ENCODE results near the gene KCNB1. TPM values are rescaled to one million over a fixed set of nuclear protein-coding genes. Genes with fewer than 3 reads are reported as not detected.

The KCNB1 gene
- total RNA-seq, 1 donor, result under 0.01 TPM

- H2AFZ ChIP-seq (ENCODE audit: low read length), result no peak overlapping the region
- no peak for TF ChIP-seq CTCF (IDR thresholded peaks at IDR 0.05; ENCODE audit: extremely low read depth, low read depth, low read length)
- H3K36me3 ChIP-seq (ENCODE audit: insufficient read depth, low read length), result no peaks in the 10 kb centered on the region
- no peak overlapping the region for H3K4me2 ChIP-seq (ENCODE audit: insufficient read depth, low read length)
- no peaks in the 10 kb centered on the region for H3K79me2 ChIP-seq (ENCODE audit: insufficient read depth, low read length)
- no peak for DNase-seq (ENCODE audit: insufficient read length, low spot score, missing footprints)
- no peak overlapping the region for H3K27ac ChIP-seq (ENCODE audit: low read depth, low read length)
- no peak overlapping the region for H3K4me3 ChIP-seq (ENCODE audit: insufficient read depth, low read length)
- no peaks in the 10 kb centered on the region for H4K20me1 ChIP-seq (ENCODE audit: insufficient read depth, low read length)
- H3K9me3 ChIP-seq (ENCODE audit: low read depth, low read length), result no peaks in the 10 kb centered on the region
- H3K4me1 ChIP-seq (ENCODE audit: insufficient read depth, low read length), result no peaks in the 10 kb centered on the region
- peaks cover 71% of the 10 kb centered on the region for H3K27me3 ChIP-seq (ENCODE audit: insufficient read depth, low read length)
These were observed 113.9 kb downstream of the KCNB1 start for GRCh38 chr20:49368596-49368995.

GRCh38 chr20:49367113-49367512 lies 115.4 kb downstream of the KCNB1 start:
- Histone ChIP-seq H3K4me2 (ENCODE audit: insufficient read depth, low read length) (no peak overlapping the region), H3K79me2 (ENCODE audit: insufficient read depth, low read length) (no peaks in the 10 kb centered on the region), H4K20me1 (ENCODE audit: insufficient read depth, low read length) (no peaks in the 10 kb centered on the region), H3K36me3 (ENCODE audit: insufficient read depth, low read length) (no peaks in the 10 kb centered on the region), H3K4me1 (ENCODE audit: insufficient read depth, low read length) (no peaks in the 10 kb centered on the region), H3K27ac (ENCODE audit: low read depth, low read length) (no peak overlapping the region), H3K27me3 (ENCODE audit: insufficient read depth, low read length) (peaks cover 72% of the 10 kb centered on the region), H3K9me3 (ENCODE audit: low read depth, low read length) (no peaks in the 10 kb centered on the region), H2AFZ (ENCODE audit: low read length) (no peak overlapping the region), H3K4me3 (ENCODE audit: insufficient read depth, low read length) (no peak overlapping the region)
- DNase-seq (ENCODE audit: insufficient read length, low spot score, missing footprints), result no peak
- TF ChIP-seq CTCF (IDR thresholded peaks at IDR 0.05; ENCODE audit: extremely low read depth, low read depth, low read length), result no peak

GRCh38 chr20:49366687-49367086 lies 115.8 kb downstream of the KCNB1 start:
- no peak for DNase-seq (ENCODE audit: insufficient read length, low spot score, missing footprints)
- Histone ChIP-seq H3K4me1 (ENCODE audit: insufficient read depth, low read length) (no peaks in the 10 kb centered on the region), H3K9me3 (ENCODE audit: low read depth, low read length) (no peaks in the 10 kb centered on the region)

More at GRCh38 chr20:49366687-49367086, 115.8 kb downstream of the KCNB1 start:
- Histone ChIP-seq H3K36me3 (ENCODE audit: insufficient read depth, low read length) (no peaks in the 10 kb centered on the region), H3K79me2 (ENCODE audit: insufficient read depth, low read length) (no peaks in the 10 kb centered on the region), H3K27me3 (ENCODE audit: insufficient read depth, low read length) (peaks cover 72% of the 10 kb centered on the region), H2AFZ (ENCODE audit: low read length) (no peak overlapping the region), H4K20me1 (ENCODE audit: insufficient read depth, low read length) (no peaks in the 10 kb centered on the region), H3K4me3 (ENCODE audit: insufficient read depth, low read length) (no peak overlapping the region), H3K27ac (ENCODE audit: low read depth, low read length) (no peak overlapping the region), H3K4me2 (ENCODE audit: insufficient read depth, low read length) (no peak overlapping the region)
- TF ChIP-seq CTCF (IDR thresholded peaks at IDR 0.05; ENCODE audit: extremely low read depth, low read depth, low read length), result no peak

All from osteoblast (primary cell).